GM18520 (cell line): Measurements from ENCODE around the gene TDP1.
"Not testable (repeated sequence)": the region's sequence is repeated elsewhere in the genome, so short reads cannot be mapped to it uniquely, and the experiment has no call there.

ENCODE experiments used
- ATAC-seq: cut with Tn5 transposase; IDR thresholded peaks from one replicate; pipeline ENCODE4 v1.9.1; 2021; ENCODE audit not compliant: unreplicated experiment

The TDP1 gene

GRCh38 chr14:89988787-89989186 is 33.1 kb downstream of the TDP1 start:
- ATAC-seq = no peak

- ATAC-seq = no peak
Observed at GRCh38 chr14:89990218-89990617, 34.5 kb downstream of the TDP1 start.

DNA sequence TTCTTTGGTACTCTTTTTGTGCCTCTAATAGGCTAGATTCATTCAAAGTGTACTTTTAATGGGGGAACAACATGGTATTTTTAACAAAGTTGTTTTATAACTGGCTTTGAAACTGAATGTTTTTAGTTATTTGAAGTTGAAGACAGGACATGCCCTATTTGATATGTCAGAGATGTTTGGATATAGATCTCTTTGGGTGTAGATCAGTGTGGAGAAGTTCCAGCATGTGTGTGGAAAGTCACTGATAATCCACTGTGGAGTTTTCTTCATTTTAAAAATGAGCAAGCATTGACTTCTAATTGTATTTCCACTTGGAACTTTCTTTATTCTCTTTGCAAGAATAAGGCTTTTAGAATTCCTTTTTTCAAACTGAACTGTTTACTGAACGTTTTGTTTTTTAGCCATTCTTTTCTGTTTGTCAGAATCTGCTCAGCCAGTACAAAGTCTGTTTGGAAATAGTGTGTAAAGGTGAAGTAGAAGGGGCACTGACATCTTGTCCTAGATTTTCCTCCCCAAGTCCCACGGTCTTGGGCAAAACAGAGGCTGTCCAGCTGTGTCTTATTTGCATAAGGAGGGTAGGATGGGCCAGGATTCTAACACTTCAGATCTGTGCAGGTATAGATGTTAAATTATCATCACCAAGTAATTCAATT is 35.0 kb downstream of the TDP1 start:
- ATAC-seq = no peak

GRCh38 chr14:89992273-89992672 is 36.5 kb downstream of the TDP1 start:
- ATAC-seq = no peak

- no peak for ATAC-seq
Observed at GRCh38 chr14:89996963-89997362, 41.2 kb downstream of the TDP1 start.

- no peak for ATAC-seq
Observed at GRCh38 chr14:90000935-90001334, 45.2 kb downstream of the TDP1 start.

DNA sequence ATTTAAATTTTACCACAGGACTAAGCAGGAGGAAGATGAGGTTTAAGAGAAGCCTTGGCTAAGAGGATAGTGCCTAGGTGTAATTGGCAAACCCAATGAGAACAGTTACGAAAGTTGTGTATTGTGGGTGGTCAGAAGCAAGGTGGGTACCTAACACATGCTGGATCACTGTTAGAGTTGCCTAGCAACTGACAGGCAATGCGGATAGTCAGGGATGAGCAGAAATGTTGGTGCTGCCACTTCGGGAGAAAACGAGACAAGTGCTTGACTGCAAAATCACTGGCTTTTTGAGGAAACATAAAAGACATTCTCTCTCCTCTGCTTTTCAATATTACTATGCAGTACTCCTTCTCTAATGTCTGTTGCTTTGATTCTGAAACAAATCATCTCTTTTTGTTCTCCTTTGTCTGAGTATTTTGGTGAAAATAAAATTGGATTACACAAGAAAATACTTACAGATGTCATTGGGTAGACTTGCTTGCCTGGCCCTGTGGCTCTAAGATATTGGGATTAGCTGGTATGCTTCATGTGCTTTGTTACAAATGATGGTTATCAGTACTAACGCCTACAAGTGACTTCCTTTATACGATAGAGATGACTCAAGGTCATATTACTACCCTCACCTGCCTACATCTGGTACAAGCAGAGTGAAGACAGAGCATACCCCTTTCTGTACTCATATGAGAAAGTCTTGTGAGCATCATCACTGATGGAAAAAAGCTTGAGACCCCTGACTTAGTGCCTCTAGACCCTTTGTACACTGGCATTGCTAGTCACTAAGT is 48.0 kb downstream of the TDP1 start:
- ATAC-seq = no peak

DNA sequence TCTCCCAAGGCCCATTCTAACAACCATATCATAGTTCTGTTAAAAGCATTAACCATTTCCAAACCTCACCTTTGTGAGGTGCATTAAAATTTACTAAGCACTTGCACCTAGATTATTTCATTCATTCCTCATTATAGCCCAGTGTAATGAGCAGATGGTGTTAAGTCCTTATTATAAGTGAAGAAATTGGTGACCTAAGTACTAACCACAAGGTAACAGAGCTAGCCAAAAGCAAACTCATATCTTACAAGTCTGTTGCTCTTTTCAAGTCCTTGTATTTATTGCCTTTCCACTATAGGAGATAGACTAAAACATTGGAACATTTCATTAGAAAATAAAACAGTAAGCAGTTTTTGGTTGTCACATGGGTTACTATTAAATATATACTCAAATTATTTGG is 49.7 kb downstream of the TDP1 start:
- no peak for ATAC-seq

- no peak for ATAC-seq
Observed at GRCh38 chr14:90005939-90006530, 50.3 kb downstream of the TDP1 start.

DNA sequence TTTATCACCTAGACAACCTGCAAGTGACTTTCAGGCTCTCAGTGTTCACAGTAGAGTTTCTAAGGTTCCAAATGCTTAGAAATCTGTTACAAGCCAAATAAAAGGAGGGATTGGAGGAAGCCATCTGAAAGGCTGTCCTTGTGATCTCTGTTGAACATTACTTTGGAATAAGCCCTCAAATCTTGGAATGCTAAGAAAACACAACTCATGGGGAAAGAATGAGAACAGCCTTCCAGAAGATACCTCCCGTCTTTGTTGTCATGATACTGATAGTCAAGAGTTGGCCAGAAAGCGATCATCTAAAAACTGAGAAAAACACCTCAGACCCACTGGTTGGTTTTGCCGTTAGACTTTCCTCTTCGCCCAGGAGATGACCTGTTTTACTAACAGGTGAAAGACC is 61.6 kb downstream of the TDP1 start:
- ATAC-seq = no peak

DNA sequence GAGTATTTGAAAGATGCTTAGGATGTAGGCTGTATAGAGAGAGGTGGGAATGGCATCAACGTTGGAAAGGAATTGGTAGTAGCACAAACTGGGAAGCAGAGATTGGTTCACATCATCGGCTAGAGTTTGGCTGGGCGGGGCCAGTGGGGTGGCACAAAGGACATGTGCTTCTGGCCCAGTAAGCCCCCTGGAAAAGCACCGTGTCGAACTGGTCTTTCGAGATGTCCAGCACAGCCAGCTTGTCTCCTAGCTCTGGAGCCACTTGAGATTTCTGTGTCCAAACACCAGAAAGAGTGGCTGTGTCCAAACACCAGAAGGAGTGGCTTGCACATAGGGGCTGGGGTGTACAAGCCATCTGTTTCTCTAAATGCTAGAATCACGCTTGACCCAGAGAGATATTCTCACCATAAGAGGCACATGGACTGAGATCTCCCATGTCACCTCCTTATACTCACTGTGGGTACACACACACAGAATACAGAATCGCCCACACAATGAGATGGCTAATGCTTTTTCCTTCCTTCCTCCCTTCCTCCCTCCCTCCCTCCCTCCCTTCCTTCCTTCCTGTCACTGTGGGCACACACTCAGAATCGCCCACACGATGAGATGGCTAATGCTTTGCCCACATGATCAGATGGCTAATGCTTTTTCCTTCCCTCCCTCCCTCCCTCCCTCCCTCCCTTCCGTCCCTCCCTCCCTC is 64.2 kb downstream of the TDP1 start:
- no peak for ATAC-seq

DNA sequence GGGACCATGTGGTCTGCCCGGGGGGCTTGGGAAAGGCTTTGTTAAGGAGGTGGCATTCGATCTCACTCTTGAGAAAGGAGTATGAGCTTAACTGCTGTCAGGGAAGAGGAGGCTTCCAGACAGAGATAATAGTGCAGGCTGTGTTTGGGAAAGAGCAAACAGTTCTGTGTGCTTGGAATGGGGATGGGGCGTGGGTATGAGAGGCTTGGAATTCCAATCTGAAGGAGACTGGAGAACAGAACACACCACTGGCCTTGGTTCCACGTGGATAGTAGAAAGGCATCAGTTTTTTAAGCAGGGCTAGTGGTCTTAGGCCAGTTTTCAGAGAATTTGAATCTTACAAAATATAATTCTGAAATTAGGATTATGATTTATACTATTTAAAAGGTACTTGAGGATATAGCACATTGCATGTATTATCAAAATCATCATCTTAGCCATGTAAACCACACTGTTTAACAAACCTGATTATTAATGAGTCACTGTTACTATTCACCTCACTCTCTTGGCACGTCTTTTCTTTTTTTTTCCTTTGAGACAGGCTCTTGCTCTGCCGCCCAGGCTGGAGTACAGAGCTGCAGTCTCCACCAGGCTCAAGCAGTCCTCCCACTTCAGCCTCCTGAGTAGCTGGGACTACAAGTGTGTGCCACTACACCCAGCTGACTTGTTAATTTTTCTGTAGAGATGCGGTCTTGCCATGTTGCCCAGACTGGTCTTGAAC is 67.6 kb downstream of the TDP1 start:
- no peak for ATAC-seq

- ATAC-seq = no peak
Observed at GRCh38 chr14:90024910-90025309, 69.2 kb downstream of the TDP1 start.

DNA sequence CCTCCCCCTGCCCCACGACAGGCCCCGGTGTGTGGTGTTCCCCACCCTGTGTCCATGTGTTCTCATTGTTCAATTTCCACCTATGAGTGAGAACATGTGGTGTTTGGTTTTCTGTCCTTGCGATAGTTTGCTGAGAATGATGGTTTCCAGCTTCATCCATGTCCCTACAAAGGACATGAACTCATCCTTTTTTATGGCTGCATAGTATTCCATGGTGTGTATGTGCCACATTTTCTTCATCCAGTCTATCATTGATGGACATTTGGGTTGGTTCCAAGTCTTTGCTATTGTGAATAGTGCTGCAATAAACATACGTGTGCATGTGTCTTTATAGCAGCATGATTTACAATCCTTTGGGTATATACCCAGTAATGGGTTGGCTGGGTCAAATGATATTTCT is 70.9 kb downstream of the TDP1 start:
- not testable (repeated sequence) for ATAC-seq

DNA sequence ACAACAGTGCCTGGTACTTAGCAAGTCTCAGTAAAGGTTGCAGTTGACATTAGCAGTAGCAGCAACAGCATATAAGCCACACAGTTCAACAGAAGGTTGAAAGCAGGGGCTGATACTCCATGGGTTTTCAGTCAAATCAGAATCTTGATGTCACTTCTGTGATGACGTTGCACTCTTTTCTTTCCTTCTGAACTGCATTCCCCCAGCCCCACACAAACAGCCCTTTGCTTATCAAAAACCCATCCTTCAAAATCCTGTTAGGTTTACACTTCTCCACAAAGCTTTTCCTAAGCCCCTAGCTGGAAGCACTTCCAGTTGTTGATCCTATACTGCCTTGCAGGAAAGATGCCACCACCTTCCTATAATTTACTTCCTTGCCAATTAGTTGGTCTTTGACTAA is 72.1 kb downstream of the TDP1 start:
- ATAC-seq = no peak

DNA sequence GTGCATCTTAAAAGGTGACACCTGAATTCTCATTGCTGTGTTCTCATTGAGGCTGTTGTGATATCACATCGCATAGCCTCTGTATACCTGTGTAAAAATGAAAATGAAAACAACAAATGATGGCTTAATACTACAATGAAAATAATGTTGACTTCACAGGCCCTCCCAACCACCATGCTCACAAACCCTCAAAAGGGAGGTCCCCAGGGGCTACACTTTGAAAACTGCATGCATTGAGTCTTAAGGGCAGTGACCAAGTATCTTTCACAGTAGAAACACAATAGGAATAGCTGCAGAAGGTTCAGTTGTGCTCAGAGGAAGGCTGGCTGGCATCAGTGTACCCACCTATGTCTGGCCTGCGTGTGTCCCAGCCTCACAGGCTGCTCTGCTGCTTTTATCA is 78.4 kb downstream of the TDP1 start:
- peak; percentile 49 for ATAC-seq

GRCh38 chr14:90034835-90035525 is 79.3 kb downstream of the TDP1 start:
- no peak for ATAC-seq

GRCh38 chr14:90039253-90040010 is 83.7 kb downstream of the TDP1 start:
- no peak for ATAC-seq

GRCh38 chr14:90040411-90040810 is 84.7 kb downstream of the TDP1 start:
- no peak for ATAC-seq
